NCI-H2227 (cell line): ENCODE data around the gene LPAR1.

Source experiments
- DNase-seq: peaks from one replicate; lab custom pipeline; 2025; ENCODE audit not compliant: unreplicated experiment; lab: John Stamatoyannopoulos, UW

Gene LPAR1

GRCh38 chr9:110921705-110922104 is 116.6 kb downstream of the LPAR1 start:
- no peak for DNase-seq

GRCh38 chr9:110919609-110920008 is 118.7 kb downstream of the LPAR1 start:
- no peak for DNase-seq

GRCh38 chr9:110919050-110919435 is 119.2 kb downstream of the LPAR1 start:
- no peak for DNase-seq

- DNase-seq = no peak
These were observed 119.8 kb downstream of the LPAR1 start for GRCh38 chr9:110918316-110919049.

- no peak for DNase-seq
These were observed 121.9 kb downstream of the LPAR1 start for GRCh38 chr9:110916403-110916802.

GRCh38 chr9:110912419-110913291 is 125.6 kb downstream of the LPAR1 start:
- no peak for DNase-seq

- DNase-seq = no peak
These were observed 126.4 kb downstream of the LPAR1 start for GRCh38 chr9:110911659-110912418.

- DNase-seq = no peak
These were observed 129.4 kb downstream of the LPAR1 start for GRCh38 chr9:110908894-110909293.

- no peak for DNase-seq
These were observed 137.4 kb downstream of the LPAR1 start for GRCh38 chr9:110900917-110901316.

GRCh38 chr9:110900456-110900855 is 137.8 kb downstream of the LPAR1 start:
- DNase-seq = no peak

- DNase-seq = no peak
These were observed 139.4 kb downstream of the LPAR1 start for GRCh38 chr9:110898866-110899265.

GRCh38 chr9:110898358-110898757 is 139.9 kb downstream of the LPAR1 start:
- no peak for DNase-seq

- no peak for DNase-seq
These were observed 140.3 kb downstream of the LPAR1 start for GRCh38 chr9:110897943-110898342.

GRCh38 chr9:110895147-110895905 is 142.9 kb downstream of the LPAR1 start:
- no peak for DNase-seq

- no peak for DNase-seq
These were observed 143.5 kb downstream of the LPAR1 start for GRCh38 chr9:110894731-110895130.

GRCh38 chr9:110892689-110893088 is 145.6 kb downstream of the LPAR1 start:
- DNase-seq = no peak

GRCh38 chr9:110891760-110892159 is 146.5 kb downstream of the LPAR1 start:
- DNase-seq = no peak

- DNase-seq = no peak
These were observed 147.9 kb downstream of the LPAR1 start for GRCh38 chr9:110890416-110890815.

GRCh38 chr9:110887276-110887675 is 151.0 kb downstream of the LPAR1 start:
- DNase-seq = no peak

GRCh38 chr9:110886832-110887231 is 151.4 kb downstream of the LPAR1 start:
- DNase-seq = no peak

GRCh38 chr9:110880189-110880588 is 158.1 kb downstream of the LPAR1 start:
- DNase-seq = no peak
